Peyer's patch (tissue), 4 donors: ENCODE measurements around the gene KRTAP19-7.

Experiments used
- POLR2A ChIP-seq, 2 donors: fragments of 450-650 bp; IDR thresholded peaks; one replicate each; pipeline ENCODE4 v1.5.1; 2017; ENCODE audit warnings: antibody characterized with exemption in 2 of 2, mild to moderate bottlenecking in 2 of 2, moderate library complexity in 2 of 2
- TF ChIP-seq, protein P1 (sequence below), 6 experiments: fragments of 450-650 bp in 4 of 6; fragments of 200-600 bp in 2 of 6; sonication (generic) in 1 of 6; IDR thresholded peaks; one replicate each; pipeline ENCODE4 v1.5.1; 2017 to 2019; ENCODE audit warnings: antibody characterized with exemption in 6 of 6, mild to moderate bottlenecking in 3 of 6, moderate library complexity in 1 of 6

DNA sequence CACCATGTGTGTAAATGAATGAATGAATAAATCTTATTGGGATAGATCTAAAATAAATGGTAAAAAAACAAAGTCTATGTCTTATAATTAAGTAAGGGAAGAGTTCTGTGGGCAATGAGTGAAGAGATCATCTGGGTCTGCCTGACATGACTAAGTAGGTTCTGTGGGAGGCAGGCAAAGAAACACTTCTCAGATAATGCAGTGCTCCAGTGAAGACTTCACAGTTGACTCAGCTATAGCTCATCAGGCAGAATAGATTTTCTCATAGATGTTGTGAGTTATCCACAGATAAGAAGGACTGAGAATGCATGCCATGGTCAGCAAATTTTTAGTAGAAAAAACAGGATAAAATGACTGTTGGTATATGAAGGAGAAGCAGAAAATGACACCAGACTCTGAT, 16.7 kb upstream of the KRTAP19-7 start:
- TF ChIP-seq, protein P1, sequence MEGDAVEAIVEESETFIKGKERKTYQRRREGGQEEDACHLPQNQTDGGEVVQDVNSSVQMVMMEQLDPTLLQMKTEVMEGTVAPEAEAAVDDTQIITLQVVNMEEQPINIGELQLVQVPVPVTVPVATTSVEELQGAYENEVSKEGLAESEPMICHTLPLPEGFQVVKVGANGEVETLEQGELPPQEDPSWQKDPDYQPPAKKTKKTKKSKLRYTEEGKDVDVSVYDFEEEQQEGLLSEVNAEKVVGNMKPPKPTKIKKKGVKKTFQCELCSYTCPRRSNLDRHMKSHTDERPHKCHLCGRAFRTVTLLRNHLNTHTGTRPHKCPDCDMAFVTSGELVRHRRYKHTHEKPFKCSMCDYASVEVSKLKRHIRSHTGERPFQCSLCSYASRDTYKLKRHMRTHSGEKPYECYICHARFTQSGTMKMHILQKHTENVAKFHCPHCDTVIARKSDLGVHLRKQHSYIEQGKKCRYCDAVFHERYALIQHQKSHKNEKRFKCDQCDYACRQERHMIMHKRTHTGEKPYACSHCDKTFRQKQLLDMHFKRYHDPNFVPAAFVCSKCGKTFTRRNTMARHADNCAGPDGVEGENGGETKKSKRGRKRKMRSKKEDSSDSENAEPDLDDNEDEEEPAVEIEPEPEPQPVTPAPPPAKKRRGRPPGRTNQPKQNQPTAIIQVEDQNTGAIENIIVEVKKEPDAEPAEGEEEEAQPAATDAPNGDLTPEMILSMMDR (IDR thresholded peaks at IDR 0.05), result no peak
- TF ChIP-seq POLR2A (IDR thresholded peaks at IDR 0.05), result no peak
